Measurements from ENCODE around the gene MCRIP2.
"Not testable (repeated sequence)": the region's sequence is repeated elsewhere in the genome, so short reads cannot be mapped to it uniquely, and the experiment has no call there.

MCRIP2 gene

DNA sequence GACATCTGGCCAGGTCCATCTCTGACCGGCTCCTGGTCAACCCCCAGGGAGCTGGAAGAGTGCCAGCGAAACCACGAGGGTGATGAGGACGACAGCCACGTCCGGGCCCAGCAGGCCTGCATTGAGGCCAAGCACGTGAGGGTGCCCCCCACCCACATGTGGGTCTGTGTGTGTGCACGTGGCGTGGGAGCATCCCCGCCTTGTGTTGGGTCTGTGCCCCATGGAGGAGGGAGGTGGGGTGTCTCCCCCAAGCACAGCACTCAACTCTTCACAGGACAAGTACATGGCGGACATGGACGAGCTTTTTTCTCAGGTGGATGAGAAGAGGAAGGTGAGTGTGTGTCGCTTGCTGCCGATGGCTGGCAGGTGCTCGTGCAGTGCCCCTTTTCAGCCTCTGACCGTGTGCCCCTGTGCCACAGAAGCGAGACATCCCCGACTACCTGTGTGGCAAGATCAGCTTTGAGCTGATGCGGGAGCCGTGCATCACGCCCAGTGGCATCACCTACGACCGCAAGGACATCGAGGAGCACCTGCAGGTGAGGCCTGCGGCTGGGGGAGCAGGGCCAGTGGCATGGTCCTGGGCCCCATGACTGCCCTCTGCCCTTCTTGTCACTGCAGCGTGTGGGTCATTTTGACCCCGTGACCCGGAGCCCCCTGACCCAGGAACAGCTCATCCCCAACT lies 40.3 kb downstream of the MCRIP2 start:
- no peak for DNase-seq (ENCODE audit: low read depth)

DNA sequence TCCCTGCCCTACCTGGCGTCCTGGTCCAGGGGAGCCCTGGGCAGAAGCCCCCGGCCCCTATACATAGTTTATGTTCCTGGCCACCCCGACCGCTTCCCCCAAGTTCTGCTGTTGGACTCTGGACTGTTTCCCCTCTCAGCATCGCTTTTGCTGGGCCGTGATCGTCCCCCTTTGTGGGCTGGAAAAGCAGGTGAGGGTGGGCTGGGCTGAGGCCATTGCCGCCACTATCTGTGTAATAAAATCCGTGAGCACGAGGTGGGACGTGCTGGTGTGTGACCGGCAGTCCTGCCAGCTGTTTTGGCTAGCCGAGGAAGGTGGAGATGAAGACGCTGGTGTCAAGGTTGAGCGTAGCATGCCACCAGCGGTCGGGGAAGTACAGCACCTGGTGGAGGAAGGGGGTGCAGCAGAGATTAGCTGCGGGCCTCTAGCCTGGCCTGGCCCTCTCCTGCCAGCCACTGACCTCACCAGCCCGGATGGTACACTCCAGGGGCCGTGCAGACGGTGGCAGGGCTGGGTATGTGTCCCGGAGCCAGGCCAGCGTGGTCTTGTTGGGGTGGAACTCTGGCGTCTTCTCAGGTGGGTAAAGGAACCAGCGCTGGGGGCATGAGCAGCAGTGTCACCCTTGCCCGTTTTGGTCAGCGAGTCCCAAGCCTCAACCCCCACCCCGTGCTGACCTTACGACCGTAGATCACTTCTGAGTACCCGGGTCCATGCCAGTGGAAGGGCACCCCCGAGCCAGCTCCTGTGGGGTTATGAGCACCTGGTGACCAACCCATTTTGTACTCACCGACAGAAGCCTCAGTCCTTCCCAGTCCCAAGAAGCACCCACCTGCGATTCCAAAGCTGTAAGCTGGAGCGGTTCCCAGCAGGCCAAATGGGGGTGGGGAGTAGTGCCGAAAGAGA lies 41.1 kb downstream of the MCRIP2 start:
- DNase-seq (ENCODE audit: low read depth) = no peak

DNA sequence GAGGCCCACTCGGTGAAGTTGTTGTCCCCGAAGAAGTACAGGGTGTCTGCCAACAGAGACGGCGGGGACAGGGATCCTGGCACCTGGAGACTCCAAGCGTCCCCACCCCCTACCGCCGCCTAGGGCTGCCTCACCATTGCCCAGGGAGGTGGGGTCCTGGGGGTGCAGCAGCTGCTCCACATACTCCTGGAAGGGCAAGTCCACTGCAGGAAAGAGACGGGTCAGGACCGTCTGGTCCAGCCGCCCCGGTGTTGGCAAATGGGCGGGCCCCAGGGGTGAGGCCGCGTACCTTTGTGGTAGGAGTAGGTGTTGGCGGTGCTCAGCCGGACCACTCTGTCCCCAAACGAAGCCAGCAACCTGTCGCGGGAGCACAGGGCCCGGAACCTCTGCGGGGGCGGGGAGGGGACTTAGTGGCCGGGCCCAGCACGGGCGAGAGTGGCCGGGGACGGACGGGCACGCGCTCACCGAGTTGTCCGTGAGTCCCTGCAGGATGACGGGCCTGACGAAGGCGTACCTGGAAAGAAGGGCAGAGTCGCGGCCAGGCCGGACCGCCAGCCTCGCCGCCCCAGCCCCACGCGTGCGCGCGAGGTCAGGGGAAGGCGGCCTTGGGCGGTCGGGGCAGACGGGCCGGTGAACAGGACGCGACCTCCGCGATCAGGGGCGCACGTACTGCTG lies 41.9 kb downstream of the MCRIP2 start:
- DNase-seq (ENCODE audit: low read depth) = no peak

DNA sequence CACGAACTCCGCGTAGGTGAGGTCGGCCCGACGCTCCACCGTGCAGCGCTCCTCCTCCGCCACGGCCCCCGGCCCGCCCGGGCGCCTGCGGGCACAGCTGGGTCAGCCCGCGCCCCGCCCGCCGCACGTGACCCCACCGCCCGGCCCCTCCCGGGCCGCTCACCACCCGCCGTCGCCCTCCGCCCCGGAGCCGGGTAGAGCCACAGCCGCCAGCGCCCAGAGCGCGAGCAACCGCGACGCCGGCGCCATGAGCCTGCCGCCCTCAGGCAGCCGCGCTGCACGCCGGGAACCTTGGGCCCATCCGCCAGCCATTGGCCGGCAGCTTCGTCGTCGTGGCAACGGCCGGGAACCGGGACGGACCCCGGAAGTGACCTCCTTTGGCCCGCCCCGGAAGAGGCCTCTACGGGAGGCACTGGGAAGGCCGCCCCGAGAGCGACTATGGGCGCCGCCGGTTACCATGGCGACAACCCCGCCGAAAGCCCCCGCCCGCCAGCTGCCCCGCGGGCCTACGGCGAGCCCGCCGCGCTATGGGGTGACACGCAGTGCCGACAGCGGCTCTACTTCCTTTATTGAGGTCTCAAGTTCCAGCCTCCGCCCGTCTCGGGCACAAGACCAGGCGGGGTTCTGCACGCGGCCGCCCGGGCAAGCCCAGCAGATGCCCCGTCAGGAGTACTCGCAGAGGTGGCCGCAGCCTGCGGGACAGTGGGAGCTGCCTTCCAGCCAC lies 42.6 kb downstream of the MCRIP2 start, which contains the start of gene JMJD8:
Gene JMJD8, minus strand, starts transcription at position 264 of the 724 bp plus-strand sequence. Its CDS starts 15 bp downstream, at position 249.
- DNase-seq (ENCODE audit: low read depth) = peak; percentile 96

DNA sequence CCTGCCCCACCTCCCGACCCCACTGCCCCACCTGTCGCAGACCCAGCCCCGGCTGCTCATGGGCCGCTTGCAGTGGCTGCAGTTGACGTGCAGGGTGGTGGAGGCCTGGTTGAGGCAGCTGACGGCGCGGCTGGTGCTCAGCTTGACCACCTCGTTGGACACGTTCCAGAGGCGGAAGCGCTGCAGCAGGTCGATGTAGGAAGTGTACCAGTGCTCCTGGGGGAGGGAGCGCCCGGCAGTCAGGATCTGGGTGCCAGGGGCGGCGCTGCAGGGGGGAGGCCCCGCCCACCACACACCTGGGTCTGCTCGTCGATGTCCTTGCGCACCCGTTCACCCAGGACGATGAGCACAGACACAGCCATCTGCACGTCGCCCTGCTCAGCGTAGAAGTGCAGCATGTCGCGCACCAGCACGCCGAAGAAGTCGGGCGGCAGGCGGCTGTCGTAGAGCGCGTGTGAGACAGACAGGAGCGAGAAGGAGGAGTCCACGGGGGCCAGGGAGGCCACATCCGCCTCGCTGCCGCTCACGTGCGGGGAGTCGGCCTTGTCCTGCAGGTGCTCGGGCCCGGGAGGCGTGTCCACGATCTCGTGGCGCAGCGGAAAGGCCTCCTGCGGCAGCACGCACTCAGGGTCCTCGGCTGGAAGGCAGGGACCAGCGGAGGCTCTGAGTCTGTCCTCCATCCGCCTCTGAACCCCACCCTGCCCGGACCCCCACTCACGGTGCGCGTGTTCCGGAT lies 43.5 kb downstream of the MCRIP2 start:
- no peak for DNase-seq (ENCODE audit: low read depth)

DNA sequence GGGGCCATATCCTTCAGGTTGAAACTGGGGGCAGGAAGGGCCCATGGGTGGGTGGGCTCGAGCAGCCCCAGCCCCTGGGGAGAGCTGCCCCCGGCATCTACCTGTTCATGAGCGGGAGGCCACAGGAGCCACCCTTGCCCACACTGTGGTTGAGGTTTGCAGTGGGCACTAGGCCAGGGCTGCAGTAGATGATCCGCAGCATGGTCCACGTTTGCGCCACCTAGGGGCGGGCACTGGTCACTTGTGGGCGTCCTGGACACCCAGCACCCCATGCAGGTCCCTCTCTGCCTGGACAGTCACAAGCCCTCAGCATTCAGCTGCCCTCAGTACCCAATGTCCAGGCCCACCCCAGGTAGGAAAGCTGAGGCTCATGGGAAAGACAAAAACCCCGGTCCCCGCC lies 44.3 kb downstream of the MCRIP2 start:
- DNase-seq (ENCODE audit: low read depth) = no peak

DNA sequence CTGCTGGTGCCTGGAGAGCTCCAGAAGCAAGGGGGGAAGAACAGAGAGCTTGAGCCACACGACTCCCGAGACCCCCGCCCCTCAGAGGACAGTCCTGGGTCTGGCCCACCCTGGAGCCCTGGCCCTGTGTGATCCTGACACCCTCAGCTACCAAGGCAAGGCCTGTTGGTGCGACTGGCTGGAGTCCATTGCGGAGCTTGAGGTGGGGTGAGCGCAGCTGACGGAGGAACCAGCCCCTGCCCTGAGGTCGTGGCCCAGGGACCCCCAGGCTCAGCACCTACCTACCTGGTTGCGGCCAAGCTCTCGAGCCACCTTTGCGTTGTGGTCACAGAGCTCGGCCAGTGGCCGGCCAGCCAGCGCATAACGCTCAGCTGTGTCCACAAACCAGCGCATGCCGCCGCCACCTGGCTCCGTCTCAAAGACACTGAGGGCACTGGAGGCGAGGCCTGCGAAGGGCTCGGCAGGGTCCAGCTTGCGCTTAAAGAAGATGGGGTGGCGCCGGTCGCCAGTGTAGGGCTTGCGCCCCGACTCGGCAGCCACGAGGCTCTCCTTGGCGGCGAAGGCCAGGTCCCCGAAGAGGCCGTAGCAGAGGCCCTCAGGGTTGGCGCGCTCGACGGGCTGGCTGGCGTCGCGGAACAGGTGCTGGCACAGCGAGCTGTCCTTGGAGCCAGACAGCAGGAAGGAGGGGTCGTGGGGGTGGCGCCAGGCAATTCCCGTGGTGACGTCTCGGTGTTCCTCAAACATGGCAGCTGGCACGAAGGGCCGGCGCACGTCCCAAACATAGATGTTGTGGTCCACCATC lies 45.0 kb downstream of the MCRIP2 start:
- no peak for DNase-seq (ENCODE audit: low read depth)

DNA sequence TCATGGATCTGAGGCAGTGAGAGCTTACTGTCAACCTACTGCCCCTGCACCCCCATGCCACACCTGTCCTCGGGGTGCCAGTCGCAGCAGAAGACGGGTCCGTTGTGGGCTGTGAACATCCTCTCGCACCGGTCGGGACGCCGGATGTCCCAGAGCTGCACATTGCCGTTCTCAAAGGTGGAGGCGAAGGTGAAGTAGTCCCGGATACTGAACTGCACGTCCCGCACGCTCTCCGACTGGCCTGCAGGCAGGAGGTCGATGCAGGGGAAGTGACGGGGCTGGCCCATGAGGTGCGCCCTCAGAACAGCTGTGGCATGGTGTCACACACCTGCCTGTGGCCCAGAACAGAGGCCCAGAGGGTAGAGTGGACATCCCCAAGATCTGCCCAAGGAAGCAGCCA lies 45.9 kb downstream of the MCRIP2 start:
- no peak for DNase-seq (ENCODE audit: low read depth)

DNA sequence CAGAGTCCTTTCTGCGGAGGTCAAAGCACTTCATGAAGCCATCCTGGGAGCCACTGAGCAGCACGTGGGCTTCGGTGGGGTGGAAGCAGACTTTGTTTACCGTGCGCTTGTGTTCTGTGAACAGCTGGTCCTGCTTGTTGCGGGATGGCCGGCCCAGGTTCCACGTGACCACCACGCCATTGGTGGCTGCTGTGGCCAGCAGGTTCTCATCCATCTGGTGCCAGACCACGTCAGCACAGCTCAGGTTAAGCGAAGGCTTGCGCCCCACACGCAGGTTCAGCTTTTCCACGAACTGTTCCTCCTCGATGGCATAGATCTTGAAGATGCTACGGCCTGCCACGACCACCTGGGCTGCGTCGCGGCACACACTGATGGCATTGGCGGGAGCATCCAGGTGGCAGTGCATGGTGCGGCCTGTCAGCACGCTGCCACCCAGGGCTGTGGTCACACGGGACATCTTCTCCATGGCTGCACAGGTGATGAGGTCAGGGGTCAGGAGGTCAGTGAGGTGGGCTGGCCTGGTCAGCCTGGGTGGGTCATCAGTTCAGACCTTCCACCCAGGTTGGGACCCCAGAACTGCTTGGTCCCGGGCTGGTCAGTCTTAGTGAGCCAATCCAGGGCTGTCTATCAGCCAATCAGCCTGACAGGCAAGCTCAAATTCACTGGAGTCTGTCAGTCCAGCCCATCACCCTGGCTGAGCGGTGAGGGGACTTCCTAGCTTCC lies 47.7 kb downstream of the MCRIP2 start:
- no peak for DNase-seq (ENCODE audit: low read depth)

DNA sequence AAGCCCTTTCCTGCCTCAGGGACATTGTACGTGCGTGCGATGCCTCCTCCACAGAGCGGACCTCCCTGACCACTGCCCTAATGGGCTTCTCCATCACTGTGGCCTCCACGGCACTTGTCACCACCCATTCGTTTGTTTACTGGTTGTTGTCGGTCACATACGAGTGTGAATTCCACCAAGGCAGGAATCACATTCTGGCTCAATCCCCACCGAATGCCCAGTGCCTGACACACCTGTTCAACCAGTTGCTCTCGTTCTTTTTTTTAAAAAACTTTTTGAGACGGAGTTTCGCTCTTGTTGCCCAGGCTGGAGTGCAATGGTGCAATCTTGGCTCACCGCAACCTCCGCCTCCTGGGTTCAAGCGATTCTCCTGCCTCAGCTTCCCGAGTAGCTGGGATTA lies 49.6 kb downstream of the MCRIP2 start:
- DNase-seq (ENCODE audit: low read depth) = not testable (repeated sequence)

DNA sequence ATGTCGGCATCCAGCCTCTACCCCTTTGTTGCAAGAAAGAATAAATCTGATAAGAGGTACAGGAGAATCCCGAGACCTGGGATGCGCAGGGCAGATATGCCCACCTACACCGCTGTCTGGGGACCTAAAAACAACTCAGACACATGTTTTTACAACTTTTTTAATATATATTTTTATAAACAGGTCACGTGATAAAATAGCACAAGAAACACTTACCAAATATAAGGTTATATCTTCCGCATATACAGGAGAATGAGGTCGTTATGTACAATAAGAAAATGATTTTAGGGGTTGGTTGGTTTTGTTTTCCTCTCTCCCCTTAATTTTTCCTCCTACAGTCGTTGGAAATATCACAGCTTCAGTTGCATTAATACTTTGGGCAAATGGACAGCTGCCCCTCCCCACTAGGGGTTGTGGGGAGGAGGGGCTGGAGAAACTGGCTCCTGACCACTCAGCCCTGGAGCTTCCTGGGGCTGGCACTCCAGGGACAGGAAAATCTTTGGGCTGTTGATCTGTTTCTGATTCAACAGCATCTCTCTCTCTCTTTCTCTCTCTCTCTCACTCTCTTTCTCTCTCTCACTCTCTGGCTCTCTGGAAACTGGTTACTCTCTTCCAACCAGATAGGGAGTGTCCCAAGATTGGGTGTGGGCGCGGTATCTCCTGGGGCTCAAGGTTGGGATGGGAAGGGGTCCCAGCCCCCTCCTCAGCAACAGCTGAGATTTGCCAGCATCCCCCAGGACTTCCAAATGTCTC lies 50.9 kb downstream of the MCRIP2 start:
- no peak for DNase-seq (ENCODE audit: low read depth)

DNA sequence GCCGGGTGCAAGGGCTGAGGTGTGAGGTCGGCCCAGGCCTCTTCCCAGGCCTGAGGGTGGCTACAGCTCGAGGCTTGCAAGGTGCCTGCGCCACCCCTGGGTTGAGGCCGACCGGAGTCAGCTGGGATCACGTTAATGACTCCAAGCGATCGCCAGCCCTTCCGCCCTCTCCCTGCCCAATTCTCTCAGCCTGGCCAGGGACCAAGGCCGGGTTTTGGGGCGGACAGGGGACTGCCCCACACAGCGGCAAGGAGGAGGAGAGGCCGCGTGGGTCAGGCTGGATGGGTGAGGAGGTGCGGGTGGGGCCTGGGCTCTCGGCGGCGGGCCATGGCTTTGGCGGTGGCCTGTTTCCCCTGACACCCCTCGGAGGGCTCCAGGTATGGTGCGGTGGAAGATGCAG lies 51.7 kb downstream of the MCRIP2 start:
- no peak for DNase-seq (ENCODE audit: low read depth)

DNA sequence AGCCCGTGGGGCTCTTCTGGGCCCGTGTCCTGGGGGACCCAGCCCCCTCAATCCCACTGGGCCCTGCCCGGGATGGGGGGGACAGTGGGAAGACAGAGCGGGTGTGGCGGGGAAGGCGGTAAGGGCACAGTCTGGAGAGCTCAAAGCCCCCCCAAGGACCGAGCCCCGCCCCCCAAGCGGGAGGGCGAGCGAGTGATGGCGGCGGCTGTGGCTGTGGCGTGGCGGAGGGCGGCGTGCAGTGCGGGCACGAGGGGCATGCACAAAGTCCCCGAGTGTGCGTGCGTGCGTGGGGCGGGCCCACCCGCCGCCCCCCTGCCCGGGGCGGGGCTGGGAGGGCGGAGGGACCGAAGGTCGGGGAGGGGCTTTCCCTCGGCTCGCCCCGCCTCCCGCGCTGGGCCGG lies 52.1 kb downstream of the MCRIP2 start:
- DNase-seq (ENCODE audit: low read depth) = no peak

DNA sequence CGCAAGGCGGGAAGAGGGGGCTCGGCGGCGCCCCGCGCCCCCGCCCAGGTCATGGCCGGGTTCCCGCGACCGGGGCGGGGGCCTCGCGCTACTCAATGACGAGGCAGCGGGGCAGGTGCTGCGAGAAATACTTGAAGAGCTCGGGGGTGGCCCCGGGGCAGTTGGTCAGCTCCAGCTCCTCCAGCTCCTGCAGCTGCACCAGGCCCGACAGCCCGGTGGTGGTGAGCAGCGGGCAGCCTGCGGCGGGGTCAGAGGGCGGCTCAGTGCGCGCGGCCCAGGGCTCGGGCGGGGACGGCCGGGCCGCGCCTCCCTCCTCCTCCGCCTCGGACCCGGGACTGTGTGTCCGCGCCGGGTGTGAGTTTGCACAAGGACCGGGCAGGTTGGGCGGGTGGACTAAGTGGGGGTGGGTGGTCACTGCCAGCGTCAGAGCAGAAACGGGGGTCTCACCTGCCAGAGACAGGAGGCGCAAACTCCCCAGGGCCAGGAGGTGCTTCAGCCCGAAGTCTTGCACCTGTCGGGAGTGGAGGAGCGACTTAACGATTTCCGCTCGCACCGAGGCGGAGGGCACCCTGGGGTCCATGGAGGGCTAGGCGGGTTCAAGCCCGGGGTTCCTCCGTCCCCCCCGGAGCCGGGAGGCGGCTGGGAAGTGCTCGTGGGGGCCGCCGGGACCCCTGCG lies 52.7 kb downstream of the MCRIP2 start:
- no peak for DNase-seq (ENCODE audit: low read depth)

DNA sequence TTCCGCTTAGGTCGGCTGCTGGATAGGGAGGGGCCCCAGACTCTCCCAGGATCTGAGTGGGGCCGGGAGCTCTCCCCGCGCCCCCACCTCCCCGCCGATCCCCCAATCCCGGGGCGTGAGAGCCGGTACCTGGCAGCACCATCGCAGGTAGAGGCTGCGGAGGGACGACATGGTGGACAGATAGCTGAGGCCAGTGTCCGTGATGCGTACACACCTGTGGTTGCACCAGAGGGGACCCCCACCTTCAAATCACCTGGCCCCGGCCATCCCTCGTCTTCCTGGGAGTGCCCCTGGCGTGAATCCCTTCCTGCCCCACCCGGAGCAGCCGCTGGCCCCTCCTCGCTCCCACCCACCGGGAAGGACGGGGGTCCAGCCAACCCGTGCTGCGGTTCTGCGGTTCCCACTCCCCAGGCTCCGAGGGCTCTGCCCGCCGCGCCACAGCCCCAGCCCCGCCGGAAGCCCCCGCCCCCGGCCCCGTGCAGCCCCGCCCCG lies 53.3 kb downstream of the MCRIP2 start:
- DNase-seq (ENCODE audit: low read depth) = peak; percentile 51

DNA sequence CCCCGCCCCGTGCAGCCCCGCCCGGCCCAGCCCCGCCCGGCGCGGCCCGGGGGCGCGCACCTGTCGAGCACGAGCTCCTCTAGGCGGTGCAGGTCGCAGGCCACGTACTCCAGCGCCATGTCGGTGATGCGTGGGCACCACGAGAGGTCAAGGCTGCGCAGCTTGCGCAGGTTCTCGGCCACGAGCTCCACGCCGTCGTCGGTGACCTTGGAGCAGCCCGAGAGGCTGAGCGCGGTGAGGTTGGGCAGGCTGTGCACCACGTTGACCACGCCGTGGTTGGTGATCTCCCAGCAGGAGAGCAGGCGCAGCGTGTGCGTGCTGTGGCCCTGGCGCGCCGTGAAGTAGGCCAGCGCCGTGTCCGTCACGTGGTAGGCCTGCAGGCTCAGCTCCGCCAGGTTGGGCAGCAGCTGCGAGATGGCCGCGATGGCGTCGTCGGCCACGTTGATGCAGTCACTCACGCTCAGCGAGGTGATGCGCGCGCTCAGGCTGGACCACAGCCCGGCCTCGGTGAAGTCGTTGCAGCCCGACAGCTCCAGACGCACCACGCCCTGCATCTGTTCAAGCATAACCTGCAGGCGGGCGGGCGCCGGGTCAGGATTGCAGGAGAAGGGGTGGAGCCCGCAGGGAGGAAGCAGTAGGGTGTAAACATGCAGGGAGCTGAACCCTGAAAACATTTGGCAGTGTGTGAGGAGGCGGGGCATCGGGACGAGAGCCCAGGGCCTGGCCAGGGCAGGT lies 53.9 kb downstream of the MCRIP2 start:
- DNase-seq (ENCODE audit: low read depth) = peak; percentile 39
